ENCODE results near the gene DEXI.

Gene DEXI

DNA sequence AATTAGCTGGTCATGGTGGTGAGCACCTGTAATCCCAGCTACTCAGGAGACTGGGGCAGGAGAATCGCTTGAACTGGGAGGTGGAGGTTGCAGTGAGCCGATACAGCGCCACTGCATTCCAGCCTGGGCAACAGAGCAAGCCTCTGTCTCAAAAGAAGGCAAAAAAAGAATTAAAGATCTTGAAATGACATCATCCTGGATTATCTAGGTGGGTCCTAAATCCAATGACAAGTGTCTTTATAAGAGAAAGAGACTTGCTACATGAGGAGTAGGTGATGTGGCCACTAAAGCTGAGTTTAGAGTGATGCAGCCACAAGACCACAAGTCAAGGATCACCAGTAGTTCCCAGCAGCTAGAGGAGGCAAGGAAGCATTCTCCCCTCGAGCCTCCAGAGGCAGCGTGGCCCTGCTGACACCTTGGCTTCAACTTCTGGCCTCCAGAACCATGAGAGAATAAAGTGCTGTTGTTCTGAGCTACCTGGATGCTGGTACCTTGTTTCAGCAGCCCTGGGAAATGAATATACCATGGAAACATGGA is 49.4 kb downstream of the DEXI start:
- DNase-seq (ENCODE audit: low spot score): no peak

DNA sequence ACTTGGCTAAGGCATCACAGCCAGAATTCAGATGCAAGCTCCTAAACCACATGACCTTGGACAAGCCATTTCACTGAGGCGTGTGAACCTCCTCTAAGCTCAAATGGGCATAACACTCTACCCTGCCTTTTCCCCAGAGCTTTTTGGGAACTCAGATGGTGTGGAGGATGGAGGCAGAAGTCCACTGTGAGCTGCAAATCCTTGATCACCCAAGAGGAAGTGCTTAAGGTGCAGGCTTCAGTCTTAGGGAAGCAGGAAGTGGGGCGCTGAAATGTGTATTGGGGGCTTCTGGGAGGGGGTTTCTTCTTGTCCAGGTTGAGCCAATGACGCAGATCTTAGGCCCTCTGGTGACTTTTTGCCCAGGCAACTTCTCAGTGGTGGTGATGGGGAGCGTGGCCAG is 52.4 kb downstream of the DEXI start:
- no peak for DNase-seq (ENCODE audit: low spot score)

DNA sequence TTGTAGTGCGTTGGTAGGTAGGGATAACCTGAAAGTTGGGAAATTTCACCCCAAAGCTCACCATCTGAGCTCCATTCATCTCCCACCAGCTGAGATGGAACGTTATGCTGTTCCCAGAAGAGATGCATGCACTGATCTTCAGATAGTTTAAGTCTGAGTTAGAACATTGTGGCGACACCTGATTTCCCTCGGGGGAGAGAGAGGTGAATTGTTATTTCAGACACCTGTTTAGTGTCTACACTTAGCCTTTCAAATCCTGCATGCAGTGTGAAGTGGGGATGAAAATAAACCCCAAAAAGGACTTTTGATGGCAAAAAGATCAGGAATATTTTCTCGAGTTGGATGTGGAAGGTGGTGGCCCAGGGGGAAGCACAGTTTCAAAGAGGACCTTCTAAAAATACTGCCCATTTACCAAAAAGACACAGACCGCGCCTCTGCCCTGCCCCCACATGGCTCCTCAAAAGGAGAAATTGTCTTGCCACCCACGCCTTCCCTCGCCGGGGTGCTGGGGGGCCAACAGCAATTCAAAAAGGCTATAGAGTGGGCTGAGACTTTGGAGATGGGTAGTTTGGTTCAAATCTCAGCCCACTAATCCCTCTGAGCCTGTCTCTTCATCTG is 53.8 kb downstream of the DEXI start:
- DNase-seq (ENCODE audit: low spot score): no peak

DNA sequence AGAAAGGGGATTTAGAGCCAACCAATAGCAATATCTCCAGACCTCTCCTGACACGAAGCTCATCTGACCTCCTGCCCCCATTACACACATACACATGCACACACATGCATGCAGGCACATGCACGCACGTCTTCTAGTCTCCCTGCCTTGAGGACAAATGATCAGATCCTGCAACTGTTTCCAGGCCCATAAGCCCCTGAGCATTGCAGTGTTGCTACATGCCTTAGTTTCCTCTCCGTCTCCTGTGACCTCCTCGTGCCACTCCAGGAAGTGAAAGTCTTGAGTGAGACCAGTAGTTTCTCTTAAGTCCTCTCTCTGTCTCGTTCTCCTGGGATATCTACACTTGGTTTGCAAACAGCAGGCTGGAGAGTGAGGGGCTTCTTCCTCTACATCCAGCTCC is 57.0 kb downstream of the DEXI start:
- no peak for DNase-seq (ENCODE audit: low spot score)

DNA sequence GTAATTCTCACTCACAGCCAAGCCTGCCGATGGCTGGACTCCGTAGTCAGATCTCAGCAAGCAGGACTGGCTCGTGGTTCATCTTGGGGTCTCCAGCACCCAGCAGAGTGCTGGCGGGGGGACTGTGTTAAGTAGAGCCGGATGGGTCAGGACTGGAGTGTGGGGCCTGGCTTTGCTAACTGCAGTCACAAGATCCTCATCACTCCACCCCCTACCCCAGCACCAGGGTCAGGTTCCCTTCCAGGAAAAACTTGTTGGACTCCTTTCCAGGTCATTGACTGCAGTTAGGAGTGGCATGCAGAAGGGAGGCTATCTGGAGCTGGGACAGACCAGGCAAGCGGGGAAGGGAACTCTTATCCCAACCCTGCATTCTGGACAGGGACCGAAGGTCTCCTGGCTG is 59.3 kb downstream of the DEXI start:
- no peak for DNase-seq (ENCODE audit: low spot score)

DNA sequence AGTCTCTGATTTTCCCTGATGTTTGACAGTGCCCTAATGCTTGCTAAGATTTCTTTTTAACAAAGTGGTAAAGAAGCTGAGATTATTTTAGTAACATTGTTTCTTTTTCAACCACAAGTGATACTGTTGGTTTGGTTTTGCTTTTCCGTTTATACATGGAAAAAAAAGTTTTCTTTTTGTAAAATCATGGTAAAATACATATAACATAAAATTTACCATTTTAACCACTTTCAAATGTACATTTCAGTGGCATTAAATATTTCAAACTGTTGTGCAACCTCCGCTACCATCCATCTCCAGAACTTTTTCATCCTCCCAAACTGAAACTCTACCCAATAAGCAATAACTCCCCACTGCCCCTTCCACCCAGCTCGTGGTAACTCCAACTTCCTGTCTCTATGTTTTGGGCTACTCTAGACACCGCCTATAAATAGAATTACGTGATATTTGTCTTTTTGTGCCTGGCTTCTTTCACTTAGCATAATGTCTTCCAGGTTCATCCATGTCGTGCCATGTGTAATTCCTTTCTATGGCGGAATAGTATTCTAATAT is 60.7 kb downstream of the DEXI start:
- no peak for DNase-seq (ENCODE audit: low spot score)

DNA sequence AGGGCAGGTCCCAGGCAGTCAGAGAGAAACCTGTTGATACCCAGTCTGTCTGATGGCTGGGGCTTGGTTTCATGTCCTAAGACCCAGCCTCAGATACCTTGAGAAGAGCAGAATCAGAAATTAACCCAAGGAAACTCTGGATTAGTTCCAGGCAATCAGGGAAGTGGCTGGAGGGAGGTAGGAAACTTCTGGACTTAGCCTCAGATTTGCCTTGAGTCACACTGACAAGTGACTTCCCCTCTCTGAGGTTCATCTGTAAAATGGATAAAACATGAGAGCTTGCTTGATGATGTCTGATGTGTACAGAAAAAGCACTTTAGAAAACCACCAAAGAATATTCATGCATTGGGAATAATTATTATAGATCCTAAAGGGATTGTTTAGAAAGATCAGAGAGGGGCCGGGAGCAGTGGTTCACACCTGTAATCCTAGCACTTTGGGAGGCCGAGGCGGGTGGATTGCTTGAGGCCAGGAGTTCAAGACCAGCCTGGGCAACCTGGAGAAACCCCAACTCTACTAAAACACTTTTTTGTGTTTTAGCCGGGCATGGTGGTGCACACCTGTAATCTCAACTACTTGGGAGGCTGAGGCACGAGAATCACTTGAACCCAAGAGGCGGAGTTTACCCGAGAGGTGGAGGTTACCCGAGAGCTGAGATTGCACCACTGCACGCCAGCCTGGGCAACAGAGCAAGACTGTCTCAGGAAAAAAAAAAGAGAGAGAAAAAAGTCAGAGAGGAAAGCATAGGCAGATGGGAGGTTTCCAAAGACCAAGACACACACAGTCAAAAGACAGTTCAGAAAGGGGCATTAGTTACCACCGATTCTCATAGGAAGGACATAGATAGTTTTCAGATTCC is 61.4 kb downstream of the DEXI start:
- no peak for DNase-seq (ENCODE audit: low spot score)

DNA sequence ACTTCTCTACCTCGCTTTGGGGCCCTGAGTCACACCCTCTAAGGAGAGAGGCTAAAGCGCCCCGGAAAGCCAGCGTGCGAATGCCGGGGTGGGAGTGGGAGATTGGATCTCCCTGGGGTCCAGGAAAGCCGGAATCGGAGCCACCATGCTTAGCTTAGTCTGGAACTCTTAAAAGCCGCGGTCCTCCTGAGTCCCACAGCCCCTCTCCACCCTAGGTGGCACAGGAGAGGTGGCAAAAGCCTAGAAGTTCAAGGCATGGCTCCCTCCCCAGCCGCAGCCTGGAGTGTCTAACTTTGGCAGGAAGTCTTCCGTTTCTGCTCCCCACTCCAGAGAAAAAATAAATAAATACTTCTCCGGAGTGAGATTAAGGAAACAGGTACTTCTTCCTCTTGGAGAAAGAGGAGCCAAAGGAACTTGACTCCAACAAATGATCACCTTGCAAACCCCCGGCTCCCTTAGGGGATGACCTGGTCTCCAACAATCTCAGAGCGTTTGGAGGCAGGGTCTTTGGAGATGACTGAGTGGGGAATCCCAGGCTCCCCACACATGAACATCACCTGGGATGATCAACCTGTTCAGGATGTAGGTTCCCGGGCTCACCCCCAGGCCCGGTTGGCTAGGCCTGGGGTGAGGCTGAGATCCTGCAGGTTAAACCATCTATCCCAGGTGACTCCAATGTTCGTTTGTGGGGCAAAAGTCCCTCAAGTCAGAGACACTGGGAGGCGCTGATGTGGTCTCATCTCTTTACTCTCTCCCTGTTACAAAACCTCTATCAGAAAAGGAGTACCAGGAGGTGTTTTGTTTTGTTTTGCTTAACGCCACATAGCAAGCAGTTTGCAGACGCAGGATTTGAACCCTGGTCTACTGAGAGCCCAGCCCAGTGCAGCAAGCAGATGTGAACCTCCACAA is 62.3 kb downstream of the DEXI start:
- no peak for DNase-seq (ENCODE audit: low spot score)

All from RKO (cell line).